ENCODE results near the gene SPAG8.
A peak's percentile ranks its signal among the peaks of the same experiment; 100 is the strongest.

Gene SPAG8

GRCh38 chr9:35836595-35836994, 24.5 kb upstream of the SPAG8 start:
- no peak for DNase-seq

DNA sequence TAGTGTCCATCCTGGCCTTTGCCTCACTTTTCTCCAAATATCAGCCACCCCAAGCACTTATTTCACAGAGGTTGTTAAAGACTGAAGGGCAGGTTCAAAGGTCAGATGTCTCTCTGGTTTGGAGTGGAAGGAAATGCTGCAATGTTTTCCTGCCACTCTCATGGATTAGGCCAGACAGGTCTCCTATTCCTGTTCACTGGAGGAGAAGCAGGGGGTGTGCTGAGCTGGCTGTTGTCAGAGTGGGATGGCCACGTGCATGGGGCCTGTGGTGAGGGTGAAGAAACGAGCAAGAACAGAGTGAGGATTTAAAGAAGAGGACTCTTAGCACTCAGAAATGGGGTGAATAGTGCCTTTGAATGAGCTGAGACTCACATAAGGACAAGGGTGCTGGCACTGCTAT, 23.7 kb upstream of the SPAG8 start:
- DNase-seq: no peak

DNA sequence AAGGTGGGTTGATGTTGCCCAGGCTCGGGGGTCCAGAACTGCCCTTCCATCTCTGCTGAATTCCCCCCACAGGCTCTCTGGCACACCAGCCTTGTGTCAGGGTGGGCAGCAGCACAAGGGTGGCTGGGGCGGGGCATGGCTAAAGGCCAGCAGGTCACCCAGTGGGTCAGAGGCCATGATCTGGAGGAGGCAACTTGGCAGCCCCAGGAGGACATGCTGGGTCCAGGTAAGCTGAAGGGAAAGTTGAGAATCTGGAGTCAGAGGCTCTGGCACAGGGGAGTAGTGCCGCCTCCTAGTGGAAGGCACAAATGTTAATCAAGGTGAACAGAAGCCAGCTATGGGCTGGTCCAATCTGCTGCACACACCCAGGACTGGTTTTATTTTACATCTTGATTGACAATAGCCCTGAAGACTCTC, 23.2 kb upstream of the SPAG8 start:
- DNase-seq: no peak

DNA sequence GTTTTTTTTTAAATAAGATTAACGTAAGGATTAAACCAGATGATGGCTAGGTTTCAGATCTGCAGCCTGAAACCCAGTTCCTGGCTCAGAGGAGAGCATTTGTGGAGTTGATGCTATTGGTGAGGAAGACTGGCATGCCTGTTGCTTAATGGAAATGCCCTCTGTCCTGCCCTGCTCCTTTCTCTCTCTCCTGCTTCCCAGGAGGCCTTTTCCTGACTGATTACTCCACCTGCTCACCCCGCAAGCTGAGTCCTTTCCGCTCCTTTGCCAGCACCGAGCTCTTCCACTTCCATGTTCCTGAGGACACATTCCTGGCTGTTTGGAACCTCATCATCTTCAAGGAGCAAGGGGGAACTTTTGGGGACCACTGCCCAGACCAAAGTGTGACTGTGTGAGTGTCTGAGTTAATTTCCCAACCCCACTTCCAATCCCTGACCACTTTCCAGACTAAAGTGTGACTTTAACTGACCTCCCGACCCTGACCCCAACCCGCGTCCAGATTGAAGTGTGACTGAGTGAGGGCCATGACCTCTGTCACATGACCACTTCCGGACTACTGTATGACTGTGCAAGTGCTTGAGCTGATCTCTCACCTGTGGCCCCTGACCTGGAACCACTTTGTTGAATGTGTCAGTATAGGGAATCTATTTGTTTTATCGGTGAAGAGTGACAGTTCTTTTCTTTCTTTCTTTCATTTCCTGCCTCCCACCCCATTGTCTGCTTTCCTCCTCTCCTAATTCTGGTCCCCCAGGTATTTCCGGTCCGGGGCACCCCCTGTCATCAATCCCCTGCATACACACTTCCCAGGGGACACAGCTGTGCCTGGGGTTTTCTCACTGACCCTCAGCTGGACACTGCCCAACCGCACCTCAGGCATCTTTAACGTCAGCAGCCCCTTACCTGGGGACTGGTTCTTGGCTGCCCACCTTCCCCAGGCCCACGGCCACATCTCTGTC, 22.5 kb upstream of the SPAG8 start:
- no peak for DNase-seq

DNA sequence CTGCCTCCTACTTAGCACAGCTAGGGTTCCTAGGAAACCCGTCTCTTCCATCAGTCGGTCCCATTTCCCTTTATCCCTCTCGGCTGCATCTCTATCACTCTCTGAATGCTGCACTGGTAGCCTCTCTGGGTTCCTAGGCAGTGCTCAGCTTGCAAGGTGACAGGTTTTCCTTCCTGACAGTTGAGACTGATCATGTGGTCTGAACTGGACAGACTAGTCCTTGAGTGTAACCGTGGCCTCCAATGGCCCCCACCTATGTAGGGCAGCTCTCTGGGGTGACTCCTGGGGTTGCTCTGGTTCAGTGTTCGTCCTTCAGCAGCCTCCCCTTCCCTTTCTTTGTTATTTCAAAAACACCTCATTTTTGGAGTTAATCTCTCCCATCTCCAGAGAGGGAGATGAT, 20.8 kb upstream of the SPAG8 start:
- no peak for DNase-seq

- DNase-seq: no peak
Measured at GRCh38 chr9:35831040-35831439, 19.0 kb upstream of the SPAG8 start.

DNA sequence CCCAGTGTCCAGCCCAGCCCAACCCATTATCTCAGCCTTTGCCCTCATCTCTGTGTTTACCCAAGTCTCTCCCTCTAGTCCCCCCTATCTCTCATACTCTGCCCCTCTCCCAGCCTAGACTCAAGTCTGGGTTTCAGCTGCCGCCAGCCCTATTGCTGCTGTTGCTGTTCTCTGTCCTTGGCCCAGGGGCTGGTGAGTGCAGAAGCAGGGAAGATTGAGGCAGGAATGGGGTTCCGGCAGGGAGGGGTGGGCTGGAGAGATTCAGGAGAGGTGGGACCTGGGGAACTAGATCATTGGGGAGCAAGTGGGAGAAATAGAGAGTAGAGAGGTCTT, 17.7 kb upstream of the SPAG8 start:
- DNase-seq: no peak

- DNase-seq: peak; percentile 94
Measured at GRCh38 chr9:35829084-35829763, 17.2 kb upstream of the SPAG8 start, which contains the start of gene TMEM8B. TMEM8B (plus strand) TSS chr9:35829228; CDS start chr9:35829448, 220 bp downstream.

DNA sequence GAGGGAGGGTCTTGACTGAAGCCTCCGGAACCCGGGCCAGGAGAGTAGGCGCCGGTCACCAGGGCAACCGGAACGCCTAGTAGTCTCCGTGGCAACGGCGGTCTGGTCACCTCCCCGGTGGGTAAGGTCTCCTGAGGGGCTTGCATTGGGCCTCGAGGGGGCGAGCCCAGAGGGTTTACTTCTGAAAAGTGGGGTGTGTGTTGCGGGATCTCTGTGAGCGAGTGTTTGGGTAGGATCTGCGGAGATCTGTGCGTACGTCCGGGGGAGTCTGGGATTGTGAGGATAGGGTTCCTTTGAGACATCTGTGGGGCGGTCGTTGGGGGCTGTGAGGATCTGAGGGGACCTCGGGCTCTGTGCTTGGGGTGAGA, 16.6 kb upstream of the SPAG8 start, which contains the start of gene FAM221B:
Gene FAM221B, minus strand, starts transcription at position 17 of the 368 bp plus-strand sequence. CDS start 2,571 bp downstream, outside the sequence.
- no peak for DNase-seq

DNA sequence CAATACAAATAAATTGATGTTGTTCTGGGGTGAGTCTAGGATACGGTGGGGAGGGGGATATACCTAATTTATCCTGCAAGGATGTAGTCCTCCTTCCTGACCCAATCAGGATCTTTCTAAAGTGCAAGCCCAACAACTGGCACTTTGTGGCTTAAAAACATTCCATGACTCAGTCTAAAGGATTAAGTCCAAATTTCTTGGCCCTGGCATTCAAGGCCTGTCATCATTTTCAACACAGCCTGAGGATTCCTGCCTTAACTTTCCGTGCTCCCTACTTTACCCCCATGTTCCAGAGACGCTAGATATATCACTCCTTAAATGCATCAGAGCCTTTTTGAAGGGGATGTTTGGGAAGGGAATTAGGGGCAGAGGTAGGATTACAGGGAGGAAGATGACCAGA, 15.4 kb upstream of the SPAG8 start:
- DNase-seq: no peak

- peak; percentile 72 for DNase-seq
Measured at GRCh38 chr9:35826071-35826701, 14.1 kb upstream of the SPAG8 start.

DNA sequence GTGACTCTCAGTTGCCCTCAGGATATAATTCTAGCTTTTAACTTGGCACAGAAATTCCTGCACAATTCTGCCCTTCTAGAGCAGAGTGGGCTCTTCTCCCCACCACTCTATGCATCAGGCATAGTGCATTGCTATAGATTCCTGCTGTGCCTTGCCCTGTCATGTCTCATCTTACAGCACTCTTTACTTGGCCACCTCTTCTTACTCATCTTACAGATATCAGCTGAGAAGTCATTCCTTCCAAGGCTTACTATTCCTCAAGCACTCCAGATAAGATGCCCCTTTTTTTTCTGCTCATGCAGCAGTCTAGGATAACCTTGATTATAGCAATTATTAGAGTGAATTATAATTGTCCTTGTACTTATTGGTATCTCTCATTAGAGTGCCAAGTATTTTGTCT, 10.9 kb upstream of the SPAG8 start:
- DNase-seq: no peak

DNA sequence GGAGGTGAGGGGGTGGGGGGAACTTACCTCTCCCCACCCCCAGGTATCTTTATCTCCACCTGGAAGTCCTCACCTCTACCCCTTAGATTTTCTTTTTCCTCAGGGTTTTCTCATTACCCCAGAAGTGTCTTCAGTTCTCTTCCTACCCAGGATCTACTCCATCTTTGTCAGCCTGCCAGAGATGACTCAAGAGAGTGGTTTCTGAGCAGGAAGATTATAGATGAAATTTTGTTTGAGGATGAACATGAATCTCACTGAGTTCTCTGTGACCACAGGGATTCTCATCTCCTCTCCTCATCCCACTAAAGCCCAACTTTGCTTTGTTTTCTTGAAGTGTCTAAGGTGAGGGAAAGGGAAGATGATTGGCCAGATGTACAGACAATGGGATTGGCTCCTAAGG, 8.0 kb upstream of the SPAG8 start:
- no peak for DNase-seq

GRCh38 chr9:35818341-35818740, 6.3 kb upstream of the SPAG8 start:
- DNase-seq: no peak

DNA sequence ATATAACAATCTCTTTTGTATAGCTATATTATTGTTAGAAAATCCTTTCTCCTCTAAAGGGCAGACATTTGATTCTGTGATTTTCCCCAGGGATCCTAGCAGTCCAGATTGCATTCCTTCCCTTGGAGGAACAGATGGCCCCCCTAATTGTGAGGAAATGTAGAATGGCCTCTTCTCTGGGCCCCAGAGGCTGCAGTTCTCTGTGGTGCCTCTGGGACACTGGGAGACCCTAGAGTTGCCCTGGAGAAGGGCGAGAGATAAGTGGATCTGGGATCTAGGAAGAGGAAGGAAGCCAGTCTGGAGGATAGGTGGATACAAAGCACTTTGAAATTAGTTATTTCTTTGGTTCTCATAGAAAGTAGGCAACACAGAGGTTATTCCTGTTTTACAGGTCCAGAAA, 4.6 kb upstream of the SPAG8 start:
- DNase-seq: no peak

DNA sequence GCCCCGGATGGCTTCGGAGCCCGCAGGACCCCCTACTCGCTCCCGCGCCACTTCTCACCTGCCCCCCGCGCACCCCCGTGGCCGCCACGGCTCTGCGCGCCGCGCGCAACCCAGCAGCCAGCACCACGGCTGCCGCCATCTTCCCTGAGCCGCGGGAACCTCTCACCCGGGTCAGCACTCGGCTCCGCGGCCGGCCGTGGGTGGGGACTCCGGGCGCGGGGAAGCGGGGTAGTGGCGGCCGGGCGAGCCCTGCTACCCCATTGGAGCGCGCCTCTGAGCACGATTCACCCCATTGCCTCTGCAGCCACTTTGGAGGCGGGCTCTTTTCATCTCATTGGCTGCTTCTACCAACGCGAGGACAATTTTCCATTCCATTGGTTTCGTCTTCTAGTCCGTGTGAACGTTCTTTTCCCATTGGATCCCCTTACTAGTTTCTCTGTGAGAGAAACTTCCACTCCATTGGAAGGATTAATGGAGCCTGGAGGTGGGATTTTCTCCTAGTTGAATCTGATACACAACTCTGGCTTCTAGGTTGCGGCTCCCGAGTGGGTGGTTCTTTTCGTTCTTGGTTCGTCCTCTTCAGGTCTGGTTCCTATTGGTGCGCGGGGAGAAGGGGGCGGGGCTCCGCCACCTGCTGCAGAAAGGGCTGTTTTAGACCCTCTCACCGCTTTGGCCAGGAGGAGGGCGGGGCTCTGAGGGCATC, 2.9 kb upstream of the SPAG8 start, which contains the start of gene HINT2:
Gene HINT2, minus strand, starts transcription at position 202 of the 703 bp plus-strand sequence. Its CDS starts 63 bp downstream, at position 139.
- peak; percentile 98 for DNase-seq

- DNase-seq: peak; percentile 39
Measured at GRCh38 chr9:35814106-35814840, 2.2 kb upstream of the SPAG8 start.

DNA sequence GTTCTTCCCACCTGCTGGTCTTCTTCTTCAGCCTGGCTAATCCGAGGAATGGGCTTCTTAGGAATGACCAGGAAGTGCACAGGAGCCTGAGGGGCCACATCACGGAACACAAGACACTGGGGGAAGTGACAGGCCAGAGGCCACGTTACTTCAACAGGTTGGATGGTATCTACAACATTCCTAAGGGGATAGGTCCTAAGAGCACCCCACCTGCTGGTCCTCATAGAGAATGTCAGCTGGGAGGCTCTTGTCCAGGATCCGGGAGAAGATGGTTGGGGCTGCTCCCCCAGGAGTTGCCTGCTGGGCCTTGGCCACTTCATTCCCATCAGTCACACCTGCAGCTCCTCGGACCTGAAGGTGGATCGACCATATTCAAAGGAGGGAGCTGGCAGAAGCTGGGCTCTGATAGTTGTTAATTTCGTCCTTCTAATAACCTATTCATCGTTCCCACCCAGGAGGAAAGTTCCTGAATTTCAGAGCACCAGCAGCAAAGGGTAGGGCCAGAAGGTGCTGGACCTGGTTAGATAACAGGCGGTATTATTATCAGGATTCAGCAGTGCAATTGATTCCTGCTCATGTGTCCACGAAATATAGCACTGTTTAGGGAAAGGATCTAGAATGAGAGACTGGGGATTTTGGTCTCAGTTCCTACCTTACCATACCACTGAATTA, 1.5 kb upstream of the SPAG8 start:
- DNase-seq: no peak

DNA sequence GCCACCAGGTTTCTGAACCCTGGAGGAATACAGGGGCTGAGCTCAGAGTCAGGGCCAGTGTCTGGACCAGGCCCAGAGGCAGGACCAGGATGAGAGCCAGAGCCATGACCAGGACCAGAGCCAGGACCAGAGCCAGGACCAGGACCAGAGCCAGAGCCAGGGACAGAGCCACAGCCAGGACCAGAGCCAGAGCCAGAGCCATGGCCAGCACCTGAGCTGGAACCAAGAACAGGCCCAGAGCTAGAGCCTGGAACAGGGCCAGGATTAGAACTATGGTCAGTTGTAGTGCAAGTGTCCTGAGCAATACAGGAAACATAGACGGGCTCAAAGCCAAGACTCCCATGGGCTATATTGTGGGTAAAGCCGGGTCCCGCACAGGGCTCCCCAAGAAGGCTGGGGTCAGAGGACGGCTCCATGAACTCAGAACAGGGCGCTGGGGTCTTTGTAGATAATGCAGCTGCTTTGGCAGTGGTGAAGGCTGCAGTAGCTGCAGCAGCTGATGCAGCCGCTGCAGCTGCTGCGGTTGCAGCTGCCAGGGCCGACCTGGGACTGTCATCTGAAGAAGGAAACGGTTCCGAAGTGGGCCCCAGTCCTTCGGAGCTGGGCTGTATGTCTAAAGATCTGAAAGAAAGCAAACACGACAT, 559 bp downstream of the SPAG8 start:
- DNase-seq: no peak

DNA sequence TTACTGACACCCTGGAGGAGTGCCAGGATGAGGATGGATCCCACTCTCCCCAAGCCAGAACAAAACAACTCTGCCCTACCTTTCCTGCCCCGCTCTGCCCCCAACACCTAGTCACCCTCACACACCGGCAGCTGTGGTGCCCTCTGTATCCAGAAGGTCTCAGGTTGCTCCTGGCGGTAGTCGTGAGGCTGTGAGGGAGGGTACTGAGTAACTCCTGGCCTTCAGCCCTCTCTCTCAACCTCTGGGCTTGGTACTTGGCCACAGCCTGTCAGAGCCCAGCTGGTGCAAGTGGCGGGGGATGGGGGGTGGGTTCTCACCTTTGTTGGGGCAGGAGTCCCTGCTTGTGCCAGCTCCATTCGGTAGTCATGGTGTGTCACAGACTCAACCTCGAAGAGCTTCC, 1.9 kb downstream of the SPAG8 start:
- DNase-seq: no peak

GRCh38 chr9:35808433-35808832, 3.6 kb downstream of the SPAG8 start:
- DNase-seq: no peak

All from CD4-positive, alpha-beta T cell treated with Interleukin-17A for 1 hour (primary cell).